ENCODE measurements around the gene PLXNB1.

DNA sequence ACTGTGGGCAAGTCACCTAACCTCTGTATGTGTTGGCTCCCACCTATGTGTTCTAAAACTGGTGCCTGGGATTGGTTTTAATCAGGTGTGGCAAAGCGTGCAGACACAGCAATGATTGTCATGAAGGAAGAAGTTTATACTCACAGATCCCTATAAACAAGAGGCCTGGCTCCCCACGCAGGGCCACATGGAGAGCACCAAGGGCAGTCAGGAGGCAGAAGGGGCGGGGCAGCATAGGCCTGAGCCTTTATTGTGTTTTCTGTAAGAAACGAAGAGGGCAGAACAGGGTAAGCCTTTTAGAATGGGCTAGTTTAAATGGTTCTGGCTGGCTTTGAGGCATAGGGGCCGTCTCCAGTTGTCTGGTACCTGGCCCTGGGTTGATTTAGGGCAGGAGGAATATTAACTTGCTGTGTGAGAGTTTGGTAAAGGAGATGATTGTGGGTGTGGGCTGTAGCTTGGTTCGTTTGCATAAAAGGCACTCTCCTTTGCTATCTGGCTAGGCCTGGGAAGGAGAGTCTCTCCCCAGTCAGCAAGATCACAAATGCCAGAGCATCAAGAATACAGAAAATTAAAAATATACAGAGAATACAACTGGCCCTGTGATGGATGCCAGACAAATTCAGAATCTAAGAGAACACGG is 60.1 kb downstream of the PLXNB1 start:
- TF ChIP-seq, protein P1, sequence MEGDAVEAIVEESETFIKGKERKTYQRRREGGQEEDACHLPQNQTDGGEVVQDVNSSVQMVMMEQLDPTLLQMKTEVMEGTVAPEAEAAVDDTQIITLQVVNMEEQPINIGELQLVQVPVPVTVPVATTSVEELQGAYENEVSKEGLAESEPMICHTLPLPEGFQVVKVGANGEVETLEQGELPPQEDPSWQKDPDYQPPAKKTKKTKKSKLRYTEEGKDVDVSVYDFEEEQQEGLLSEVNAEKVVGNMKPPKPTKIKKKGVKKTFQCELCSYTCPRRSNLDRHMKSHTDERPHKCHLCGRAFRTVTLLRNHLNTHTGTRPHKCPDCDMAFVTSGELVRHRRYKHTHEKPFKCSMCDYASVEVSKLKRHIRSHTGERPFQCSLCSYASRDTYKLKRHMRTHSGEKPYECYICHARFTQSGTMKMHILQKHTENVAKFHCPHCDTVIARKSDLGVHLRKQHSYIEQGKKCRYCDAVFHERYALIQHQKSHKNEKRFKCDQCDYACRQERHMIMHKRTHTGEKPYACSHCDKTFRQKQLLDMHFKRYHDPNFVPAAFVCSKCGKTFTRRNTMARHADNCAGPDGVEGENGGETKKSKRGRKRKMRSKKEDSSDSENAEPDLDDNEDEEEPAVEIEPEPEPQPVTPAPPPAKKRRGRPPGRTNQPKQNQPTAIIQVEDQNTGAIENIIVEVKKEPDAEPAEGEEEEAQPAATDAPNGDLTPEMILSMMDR (conservative IDR thresholded peaks at IDR 0.05; ENCODE audit: low read depth in 2 of 2), result no peak
- TF ChIP-seq POLR2AphosphoS5 (IDR thresholded peaks at IDR 0.05; ENCODE audit: low read depth), result no peak
- TF ChIP-seq EZH2 (IDR thresholded peaks at IDR 0.05; ENCODE audit: low read depth, unreplicated experiment), result no peak
- TF ChIP-seq, protein P2, sequence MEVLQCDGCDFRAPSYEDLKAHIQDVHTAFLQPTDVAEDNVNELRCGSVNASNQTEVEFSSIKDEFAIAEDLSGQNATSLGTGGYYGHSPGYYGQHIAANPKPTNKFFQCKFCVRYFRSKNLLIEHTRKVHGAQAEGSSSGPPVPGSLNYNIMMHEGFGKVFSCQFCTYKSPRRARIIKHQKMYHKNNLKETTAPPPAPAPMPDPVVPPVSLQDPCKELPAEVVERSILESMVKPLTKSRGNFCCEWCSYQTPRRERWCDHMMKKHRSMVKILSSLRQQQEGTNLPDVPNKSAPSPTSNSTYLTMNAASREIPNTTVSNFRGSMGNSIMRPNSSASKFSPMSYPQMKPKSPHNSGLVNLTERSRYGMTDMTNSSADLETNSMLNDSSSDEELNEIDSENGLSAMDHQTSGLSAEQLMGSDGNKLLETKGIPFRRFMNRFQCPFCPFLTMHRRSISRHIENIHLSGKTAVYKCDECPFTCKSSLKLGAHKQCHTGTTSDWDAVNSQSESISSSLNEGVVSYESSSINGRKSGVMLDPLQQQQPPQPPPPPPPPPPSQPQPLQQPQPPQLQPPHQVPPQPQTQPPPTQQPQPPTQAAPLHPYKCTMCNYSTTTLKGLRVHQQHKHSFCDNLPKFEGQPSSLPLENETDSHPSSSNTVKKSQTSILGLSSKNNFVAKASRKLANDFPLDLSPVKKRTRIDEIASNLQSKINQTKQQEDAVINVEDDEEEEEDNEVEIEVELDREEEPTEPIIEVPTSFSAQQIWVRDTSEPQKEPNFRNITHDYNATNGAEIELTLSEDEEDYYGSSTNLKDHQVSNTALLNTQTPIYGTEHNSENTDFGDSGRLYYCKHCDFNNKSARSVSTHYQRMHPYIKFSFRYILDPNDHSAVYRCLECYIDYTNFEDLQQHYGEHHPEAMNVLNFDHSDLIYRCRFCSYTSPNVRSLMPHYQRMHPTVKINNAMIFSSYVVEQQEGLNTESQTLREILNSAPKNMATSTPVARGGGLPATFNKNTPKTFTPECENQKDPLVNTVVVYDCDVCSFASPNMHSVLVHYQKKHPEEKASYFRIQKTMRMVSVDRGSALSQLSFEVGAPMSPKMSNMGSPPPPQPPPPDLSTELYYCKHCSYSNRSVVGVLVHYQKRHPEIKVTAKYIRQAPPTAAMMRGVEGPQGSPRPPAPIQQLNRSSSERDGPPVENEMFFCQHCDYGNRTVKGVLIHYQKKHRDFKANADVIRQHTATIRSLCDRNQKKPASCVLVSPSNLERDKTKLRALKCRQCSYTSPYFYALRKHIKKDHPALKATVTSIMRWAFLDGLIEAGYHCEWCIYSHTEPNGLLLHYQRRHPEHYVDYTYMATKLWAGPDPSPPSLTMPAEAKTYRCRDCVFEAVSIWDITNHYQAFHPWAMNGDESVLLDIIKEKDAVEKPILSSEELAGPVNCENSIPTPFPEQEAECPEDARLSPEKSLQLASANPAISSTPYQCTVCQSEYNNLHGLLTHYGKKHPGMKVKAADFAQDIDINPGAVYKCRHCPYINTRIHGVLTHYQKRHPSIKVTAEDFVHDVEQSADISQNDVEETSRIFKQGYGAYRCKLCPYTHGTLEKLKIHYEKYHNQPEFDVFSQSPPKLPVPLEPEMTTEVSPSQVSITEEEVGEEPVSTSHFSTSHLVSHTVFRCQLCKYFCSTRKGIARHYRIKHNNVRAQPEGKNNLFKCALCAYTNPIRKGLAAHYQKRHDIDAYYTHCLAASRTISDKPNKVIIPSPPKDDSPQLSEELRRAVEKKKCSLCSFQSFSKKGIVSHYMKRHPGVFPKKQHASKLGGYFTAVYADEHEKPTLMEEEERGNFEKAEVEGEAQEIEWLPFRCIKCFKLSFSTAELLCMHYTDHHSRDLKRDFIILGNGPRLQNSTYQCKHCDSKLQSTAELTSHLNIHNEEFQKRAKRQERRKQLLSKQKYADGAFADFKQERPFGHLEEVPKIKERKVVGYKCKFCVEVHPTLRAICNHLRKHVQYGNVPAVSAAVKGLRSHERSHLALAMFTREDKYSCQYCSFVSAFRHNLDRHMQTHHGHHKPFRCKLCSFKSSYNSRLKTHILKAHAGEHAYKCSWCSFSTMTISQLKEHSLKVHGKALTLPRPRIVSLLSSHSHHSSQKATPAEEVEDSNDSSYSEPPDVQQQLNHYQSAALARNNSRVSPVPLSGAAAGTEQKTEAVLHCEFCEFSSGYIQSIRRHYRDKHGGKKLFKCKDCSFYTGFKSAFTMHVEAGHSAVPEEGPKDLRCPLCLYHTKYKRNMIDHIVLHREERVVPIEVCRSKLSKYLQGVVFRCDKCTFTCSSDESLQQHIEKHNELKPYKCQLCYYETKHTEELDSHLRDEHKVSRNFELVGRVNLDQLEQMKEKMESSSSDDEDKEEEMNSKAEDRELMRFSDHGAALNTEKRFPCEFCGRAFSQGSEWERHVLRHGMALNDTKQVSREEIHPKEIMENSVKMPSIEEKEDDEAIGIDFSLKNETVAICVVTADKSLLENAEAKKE (CRISPR knock-in tag; IDR thresholded peaks at IDR 0.05), result no peak

All from GM23338 (cell line).